ENCODE data around the gene SLC26A4.

The SLC26A4 gene

DNA sequence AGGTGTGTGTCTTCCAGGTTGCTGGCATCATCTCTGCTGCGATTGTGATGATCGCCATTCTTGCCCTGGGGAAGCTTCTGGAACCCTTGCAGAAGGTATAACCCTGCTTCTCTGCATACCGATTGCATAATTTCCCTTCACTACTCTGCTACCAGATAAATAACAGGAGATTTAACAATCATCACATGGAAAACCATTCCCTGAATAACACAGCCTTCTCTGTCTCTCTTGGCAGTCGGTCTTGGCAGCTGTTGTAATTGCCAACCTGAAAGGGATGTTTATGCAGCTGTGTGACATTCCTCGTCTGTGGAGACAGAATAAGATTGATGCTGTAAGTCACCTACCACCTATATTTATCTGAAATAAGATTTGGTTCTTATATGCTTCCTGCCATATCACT is 33.8 kb downstream of the SLC26A4 start:
- peak in 6 of 56 donors; percentile 1 to 31 (median 12) for DNase-seq

DNA sequence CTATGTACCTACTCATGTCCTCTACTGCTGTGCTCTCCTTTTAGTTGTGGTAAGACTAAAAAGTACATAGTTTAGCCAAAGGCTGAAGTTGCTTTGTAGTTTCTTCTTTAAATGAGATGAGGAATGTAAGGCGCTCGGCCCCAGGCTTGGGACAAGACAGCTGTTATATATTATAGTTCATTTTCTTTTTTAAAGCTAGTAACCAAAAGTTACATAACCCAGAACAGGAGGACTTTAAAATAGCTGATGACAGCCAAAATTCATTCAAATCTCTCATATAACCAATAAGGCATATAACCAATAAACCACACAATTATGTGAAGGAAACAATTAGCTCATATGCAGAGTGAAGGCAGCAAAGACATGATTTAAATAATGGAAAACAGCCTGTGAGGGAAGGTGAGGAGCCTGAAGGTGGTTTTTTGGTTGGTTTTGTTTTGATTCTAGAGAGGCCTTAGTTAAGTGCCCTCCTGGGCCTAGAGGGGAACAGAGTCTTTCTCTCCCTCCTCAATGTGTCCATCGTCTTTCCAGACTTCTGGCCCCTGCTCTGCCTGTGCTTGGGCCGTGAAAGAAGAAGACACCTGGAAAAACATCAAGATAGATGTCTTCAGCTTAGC is 35.8 kb downstream of the SLC26A4 start:
- no peak for DNase-seq

DNA sequence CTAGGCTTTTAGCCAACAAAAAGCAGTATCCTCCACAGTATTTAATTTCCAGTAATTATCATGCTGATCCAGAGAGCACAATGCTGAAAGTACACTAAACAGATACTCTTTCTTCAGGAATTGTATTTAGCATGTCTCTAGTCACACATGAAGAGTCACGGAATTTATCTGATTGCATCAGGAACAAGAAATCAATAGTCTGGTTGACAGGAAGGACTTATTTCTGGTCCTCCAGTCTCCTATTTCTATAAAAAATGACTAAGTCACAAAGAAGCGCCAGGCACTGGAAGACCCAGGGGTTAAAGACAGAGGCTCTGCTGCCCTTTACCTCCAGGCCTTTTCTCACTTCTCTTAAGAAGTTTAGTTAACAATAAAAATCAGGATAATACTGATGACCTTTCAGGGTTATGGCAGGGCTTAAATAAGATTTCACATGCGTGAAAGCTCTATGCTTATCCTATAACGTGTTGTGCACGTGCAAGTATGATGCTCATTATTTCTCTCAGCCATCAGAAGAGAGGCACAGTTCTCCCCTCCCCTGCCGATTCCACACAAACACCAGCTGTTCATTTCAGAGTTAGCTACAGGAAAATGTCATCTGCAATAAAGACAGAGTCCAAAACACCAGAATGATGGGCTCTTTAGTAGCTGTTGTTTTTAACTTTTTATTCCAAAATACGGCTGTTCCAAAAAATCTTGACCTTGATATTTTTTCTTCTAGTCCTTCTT is 36.9 kb downstream of the SLC26A4 start:
- no peak for DNase-seq

DNA sequence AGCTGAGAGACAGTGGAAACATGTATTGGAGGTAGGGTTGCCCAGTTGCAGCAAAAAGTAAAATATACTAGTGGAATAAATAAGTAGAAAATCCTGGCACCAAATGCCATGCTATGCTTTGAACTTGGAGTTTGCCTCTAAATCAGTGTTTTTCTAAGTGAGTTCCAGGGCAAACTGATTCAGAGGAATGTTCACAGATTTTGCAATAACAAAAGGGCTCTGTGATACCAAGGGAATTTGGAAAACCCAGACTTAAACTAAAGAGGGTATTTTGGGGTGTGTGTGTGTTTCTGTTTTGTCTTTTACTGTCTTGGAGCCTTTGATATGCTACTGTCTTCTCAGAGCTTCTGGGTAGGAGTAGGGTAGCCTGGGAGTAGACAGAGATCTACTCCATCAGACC is 39.9 kb downstream of the SLC26A4 start:
- DNase-seq = no peak

DNA sequence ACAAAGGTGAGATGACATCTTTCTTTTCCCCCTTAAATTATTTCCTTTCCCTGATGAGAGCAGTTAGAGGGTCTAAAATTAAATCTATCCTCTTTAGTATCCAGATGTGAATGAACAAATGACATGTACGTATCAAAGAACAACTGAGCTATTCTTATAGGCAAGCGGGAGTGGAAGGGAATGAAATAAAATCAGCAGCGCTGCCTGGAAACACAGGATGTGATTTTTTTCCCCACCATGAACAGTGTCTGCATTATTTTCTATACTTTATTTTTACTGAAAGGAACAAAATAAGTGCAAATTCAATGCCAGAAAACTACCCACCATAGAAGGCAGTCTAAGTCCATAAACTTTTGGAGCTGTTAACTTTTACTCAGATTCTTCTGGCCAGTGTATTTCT is 40.6 kb downstream of the SLC26A4 start:
- no peak for DNase-seq

DNA sequence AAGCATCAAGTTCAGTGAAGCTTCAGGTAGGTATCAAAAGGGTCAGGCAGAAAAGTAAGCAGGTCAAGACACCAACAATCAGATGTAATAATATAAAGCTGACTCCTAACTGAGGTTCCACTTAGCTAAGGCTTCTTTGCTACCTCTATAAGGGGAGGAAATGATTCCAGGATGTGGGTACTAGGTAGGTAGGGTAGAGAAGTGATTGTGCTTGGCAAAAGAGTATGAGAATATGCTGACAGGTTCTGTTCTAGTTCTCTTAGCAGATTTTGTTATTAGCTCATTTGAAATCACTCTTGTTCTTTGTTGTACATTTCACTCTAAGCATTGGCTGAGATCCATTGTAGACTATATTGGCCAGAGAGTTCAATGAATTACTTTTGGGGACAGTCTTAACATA is 42.6 kb downstream of the SLC26A4 start:
- DNase-seq = no peak

DNA sequence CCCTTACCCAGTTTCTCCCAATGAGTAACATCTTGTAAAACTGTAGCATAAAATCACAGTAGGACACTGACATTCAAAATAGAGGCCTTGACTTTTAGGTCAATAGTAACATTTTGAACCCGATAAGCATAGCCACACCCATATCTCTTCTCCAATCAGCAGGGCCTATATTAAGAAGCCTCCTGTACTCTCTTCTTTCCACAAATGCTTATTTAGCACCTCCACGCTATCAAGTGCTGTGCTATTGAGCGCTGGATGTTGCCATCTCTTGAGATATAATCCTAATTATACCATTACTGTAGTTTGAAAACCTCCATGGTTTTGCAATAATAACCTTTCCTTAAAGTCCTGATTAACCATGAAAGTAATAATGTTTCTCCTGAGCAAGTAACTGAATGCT is 43.2 kb downstream of the SLC26A4 start:
- DNase-seq = no peak

DNA sequence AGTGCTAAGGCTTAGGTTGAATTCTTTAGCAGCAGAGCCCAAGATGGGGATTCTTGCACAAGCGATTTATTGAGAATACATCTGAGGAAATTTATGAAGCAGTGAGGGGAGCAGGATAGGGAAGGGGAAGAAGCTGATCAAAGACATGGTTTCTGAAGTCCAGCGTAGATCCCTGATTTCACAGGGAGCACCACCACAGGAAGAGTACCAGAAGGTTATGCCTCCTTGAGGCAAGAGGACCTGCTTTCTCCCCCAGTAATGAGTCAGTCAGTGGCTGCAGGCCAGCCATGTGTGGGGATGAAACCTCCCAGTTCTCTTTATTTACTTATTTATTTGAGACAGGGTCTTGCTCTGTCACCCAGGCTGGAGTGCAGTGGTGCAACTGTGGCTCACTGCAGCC is 48.3 kb downstream of the SLC26A4 start:
- DNase-seq = no peak

DNA sequence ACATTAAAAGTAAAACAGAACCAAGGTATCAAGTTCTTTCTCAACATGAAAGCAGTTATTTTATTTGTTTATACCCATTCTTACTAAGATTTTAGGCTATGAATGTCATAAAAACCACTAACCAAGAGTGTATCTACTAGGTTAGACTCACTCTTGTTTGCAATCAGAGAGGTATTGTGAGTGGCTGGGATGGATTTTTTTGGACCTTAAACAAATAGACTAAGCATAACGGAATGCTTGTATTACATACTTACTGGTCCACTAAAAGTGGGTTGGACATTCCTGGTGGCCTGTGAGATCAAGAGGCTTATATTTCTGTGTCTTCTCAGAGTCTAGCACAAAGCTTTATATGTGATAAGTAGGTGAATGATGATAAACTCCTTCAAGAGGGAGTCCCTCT is 50.7 kb downstream of the SLC26A4 start:
- no peak for DNase-seq

DNA sequence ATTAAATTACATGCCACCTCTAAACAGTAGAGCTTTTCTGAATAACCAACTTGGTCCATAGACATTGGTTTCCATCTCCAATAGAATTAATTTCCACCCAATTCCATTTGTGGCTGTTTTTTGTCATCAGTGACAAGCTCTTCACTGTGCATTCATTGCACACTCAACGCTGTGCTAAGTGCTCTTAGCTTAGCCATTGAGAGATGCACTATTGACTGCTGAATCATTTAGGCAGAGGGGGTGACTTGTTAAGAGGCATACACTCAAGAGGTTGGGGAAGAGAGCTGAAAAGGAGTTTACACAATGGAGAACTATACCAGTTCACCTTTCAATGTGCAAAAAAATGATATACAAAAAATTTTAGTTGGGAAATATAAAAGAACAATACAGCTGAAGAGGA is 51.4 kb downstream of the SLC26A4 start:
- DNase-seq = no peak

DNA sequence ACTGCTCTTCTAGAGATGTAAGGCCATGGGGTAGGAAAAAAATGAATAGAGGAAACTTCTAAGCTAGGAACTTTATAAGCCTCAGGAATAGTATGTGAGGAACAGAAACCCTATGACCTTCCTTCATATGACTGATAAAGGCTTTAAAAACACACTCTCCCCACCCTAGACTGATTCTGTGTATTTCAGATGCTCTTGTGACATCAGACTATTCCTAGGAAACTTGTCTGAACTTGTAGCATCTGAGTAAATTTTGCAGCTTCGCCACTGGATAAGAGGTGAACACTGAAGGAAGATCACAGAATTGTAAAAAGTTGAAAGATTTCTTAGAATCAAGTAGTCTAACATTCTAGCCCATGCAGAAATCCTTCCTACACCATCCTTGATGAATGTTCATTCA is 52.3 kb downstream of the SLC26A4 start:
- DNase-seq = no peak

DNA sequence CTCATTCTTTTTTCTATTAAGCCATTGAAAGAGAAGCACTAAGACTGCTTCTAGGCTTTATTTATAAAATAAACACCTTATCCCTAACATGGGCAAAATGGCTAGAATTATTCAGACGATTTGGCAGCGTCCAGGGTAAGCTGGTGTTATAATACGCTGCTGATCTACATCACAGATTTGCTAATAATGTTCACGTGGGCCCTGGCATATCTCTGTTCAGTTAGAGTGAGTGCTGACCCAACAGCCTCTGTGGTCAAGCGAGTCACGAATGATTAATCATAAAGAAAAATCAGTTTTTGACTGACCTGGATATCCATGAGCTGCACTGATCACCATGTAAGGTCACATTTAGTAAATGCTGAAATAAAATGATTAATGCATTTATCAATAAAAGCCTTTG is 54.9 kb downstream of the SLC26A4 start:
- DNase-seq = no peak

DNA sequence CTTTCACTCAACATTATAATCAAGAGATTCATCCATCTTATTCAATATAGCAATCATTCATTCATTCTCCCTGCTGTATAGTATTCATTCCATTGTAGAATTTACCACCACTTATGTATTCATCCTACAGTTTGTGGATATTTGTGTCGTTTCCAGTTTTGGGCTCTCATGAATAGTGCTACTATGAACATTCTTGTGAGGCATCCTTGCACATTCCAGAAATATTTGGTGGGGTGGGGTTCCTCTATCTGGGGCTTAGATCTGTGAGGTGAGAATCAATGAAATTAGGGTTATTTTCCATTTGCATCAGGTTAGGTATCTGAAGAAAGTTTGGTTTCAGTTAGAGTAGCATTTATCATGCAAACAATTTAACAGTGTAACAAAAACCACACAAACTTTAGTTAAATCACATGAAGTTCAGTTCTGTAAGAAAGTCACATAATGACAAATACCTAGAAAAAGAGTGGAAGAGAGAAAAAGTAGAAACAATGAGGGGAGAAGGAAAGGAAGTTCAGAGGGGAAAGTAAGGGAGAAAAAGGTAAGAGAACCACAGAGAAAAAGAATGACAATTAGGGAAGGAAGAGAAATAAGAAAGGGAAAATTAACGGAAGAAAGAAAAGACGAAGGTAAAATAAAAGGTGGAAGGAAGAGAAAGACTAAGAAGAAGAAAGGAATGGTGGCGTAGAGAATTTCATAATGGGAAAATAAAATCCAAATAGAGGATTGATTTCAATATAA is 58.0 kb downstream of the SLC26A4 start:
- no peak for DNase-seq

DNA sequence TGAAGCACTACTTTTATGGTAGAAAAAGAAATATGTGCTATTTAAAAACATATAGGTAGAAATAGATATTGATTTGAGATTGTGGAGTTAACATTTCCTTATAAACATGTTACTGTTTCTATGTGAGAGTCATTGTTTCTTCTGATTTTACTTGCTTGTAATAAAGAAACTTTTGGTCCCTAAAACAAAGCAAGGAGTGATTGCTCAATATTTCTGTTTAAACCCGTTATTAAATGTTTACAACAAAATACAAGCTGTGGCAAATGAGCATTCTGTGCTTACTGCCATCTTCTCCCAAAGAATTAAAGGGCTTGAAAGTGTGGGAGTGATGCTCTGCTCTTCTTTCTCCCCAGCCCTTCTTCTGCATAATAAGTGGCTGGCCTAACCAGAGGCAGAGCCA is 60.7 kb downstream of the SLC26A4 start:
- DNase-seq = no peak

DNA sequence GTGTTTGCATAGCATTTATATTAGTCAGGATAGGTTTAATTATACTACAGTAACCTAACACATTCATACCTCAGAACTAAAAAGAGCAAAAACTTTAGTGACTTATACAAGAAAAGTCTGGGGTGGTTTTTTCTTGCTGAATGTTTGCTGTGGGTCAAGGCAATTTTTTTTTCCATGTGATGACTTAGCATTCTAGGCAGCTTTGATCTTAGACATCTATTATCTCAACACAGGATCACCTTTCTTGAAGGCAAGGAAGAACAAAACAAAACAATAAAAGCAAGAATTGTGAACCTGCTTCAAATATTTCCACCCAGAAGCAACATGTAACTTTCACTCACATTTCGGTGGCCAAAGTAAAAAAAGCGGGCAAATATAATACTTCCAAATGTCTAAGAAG is 62.6 kb downstream of the SLC26A4 start:
- no peak for DNase-seq

DNA sequence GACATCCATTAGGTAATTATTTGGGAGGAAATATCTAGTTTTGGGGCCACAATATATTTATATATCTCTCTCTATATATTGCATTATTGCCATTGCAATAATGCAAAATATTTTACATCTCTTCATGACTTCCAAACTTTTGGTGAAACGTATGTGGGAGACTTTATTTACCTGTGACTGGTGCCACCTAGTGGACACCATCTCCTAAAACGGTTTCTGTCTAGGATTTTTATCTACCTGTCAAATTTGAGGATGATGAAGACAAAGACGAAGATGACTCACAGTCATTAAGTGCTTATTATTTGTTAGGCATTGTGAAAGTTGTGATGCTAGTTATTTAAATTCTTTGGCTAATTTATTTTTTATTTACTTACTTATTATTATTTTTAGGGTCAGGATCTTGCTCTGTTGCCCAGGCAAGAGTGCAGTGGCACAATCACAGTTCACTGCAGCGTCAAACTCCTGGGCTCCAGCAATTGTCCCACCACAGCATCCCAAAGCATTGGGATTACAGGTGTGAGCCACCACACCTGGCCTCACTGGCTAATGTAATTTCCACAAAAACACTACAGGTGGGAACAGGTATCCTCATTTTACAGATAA is 64.6 kb downstream of the SLC26A4 start:
- peak in 16 of 56 donors; percentile 1 to 68 (median 10) for DNase-seq

DNA sequence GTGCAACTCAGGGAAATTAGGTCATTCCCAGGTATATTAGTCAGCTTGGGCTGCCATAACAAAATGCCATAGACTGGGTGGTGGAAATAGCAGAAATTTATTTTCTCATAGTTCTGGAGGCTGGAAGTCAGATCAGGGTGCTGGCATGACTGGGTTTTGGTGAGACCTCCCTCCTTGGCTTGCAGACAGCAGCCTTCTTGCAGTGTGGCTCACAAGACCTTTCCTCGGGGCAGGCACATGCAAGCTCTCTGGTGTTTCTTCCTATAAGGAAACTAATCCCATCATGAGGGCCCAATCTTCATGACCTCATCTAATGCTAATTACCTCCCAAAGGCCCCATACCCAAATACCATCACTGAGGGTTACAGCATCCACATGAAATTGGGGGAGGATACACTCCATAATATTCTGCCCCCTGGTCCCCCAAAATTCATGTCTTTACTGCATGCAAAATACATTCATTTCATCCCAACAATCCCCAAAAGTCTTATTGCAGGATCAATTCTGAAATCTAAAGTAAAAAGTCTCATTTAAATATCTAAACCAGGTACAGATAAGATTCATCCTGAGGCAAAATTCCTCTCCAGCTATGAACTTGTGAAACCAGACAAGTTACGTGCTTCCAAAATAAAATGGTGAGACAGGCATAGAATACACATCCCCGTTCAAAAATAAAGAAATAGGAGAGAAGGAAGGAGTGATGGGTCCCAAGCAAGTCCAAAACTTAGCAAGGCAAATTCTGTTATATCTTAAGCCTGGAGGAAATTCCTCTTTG is 65.9 kb downstream of the SLC26A4 start:
- DNase-seq = no peak

DNA sequence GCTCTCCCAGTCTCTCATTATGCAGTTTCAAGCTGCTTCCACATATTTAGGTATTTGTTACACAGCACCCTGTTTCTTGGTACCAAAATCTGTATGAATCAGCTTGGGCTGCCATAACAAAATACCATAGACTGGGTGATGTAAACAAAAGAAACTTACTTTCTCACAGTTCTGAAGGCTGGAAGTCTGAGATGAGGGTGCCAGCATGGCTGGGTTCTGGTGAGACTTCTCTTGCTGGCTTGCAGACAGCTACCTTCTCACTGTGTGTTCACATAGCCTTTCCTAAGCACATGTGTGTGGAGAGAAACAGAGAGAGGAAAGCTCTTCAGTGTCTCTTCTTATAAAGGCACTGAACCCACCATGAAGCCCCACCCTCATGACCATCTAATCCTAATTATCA is 67.6 kb downstream of the SLC26A4 start:
- no peak for DNase-seq

DNA sequence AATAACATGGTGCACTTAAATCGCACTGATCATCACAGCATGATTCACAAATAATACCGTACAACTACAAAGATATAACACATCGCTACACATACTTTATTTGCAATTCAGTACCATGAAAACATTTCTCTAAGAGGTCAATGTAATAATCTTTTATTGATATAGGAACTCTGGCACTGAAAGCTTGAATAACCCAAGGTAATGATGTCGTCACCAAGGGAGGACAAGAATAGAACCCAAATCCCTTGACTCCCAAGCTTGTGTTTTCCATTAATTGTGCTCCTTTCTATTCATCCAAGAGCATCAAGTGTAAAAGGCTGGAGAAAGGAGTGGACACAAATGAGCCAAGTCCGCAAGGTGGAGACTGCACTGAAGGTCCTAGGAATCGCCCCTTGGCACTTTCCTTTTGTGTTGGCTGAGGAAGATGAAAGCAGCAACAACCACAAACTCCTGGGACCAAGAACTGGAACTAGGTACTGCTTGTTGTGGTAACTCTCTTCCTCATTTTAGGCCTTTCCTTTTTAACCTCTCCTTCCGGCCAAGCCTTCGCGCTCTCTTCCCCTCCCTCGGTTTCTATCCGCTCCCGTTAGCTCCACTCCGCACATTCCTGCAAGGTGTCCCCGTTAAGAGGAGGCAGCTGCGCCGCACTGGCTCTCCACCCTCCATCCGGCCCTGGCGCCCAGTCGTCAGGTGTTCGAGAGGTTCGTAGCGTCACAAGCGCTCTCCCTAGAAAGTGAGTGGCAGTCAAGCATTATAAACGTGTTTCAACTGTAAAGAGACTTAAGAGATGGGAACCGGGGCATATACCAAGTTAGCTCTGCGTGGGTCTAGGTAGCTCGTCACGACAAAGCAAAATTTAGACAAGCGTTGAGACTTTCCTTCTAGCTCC is 82.3 kb downstream of the SLC26A4 start:
- DNase-seq = peak in 29 of 56 donors; percentile 29 to 86 (median 66)
